GM18502 (cell line): ENCODE data around the gene CDH4.

ENCODE experiments used
- ATAC-seq: cut with Tn5 transposase; IDR thresholded peaks from one replicate; pipeline ENCODE4 v1.9.1; 2021; ENCODE audit warnings: mild to moderate bottlenecking; ENCODE audit not compliant: unreplicated experiment, poor library complexity

The CDH4 gene

DNA sequence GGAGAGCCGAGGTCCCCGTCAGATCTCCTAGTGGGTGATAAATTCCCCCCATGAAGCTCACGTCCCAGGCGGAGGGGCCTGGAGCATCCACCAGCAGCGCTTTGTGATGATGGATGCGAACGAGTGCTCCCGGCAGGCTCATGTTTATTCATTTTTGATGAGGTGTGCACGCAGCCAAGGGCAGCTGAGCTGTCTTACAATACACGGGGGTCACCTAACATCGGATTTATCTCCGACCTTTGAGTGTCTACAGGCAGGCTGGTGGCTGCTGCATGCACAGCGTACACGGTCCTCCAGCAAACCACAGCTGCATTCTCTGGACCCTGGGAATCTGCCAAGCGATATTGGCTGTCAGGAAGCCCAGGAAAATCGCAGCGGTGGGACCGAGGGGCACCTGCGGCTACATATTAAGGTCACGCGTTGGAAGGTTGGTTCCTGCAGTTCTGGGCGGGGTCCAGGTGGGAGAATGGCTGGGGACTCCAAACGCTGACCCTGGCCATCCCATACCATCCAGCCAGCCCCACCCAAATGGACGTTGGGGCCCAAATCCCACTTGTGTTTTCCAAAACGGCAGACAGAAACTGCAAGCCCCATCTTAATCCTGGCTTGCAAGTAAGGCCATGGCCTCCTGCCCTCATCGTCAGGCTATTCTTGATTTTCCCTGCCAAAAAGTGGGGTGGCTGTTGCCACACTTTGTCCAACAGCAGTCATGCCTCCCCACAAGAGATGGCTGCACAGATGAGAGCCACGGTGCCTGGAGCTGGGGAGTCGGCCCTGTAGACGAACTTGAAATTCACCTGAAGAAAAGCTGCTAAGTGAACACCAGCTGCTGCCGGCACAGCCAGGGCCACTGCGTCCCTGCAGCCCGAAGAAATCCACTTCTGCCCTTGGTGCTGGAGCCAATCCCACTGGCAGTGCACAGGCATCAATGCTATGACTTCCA lies 413.7 kb downstream of the CDH4 start:
- no peak for ATAC-seq

GRCh38 chr20:61666471-61666832 lies 414.4 kb downstream of the CDH4 start:
- ATAC-seq = no peak

DNA sequence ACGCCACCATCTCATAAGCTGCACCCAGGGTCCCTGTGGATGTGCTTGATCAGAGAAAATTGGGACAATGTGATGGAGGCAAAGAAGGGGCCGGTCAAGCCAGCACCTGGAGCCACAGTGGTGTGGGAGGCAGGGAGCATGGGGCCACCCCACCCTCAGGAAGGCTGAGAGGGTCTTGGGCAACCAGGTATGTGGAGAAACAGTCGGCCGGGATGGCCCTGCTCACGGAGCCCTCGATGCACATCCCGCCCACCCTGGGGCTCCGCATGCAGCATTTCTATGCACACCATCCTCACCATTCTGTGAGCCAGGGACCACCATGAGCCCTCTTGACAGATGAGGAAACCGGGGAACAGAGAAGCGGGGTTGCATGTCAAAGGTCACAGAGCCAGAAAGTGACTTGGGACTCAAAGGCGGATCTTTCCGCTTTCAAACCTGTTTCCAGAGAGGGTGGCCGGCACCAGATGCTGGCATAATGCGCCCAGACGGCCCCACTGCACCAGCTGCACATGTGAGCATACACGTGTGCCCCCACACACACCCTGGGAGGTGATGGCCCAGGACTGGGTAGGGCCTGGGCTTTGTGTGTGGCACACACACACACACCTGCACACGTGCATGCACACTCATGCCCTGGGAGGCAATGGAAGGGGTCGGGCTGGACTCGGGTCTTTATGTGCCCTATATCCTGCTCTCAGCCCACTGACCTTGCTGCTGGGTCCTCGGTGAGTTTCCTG lies 415.2 kb downstream of the CDH4 start:
- ATAC-seq = no peak

GRCh38 chr20:61668065-61668650 lies 416.1 kb downstream of the CDH4 start:
- ATAC-seq = no peak

- no peak for ATAC-seq
Measured at GRCh38 chr20:61668771-61669503, 416.9 kb downstream of the CDH4 start.

- ATAC-seq = no peak
Measured at GRCh38 chr20:61670274-61670673, 418.2 kb downstream of the CDH4 start.

GRCh38 chr20:61671559-61671958 lies 419.5 kb downstream of the CDH4 start:
- no peak for ATAC-seq

- ATAC-seq = no peak
Measured at GRCh38 chr20:61673152-61673847, 421.2 kb downstream of the CDH4 start.

- no peak for ATAC-seq
Measured at GRCh38 chr20:61674121-61674520, 422.1 kb downstream of the CDH4 start.

DNA sequence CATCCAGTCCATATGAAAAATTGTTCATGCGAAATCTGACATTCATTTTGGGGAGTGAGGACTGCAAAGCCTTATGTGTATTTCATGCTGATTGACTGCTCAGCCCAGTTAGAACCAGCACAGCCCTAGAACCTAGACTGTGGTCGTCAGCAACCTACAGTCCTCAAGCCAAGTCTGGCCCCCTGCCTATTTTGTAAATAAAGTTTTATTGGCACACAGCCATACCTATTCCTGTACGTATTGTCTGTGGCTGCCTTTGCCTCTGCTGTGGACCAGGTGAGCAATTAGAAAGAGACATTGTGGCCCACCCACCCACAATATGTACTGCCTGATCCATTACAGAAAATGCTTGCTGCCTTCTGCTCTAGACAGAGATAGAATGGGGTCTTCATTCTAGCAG lies 422.6 kb downstream of the CDH4 start:
- ATAC-seq = no peak

- ATAC-seq = no peak
Measured at GRCh38 chr20:61677928-61678327, 425.9 kb downstream of the CDH4 start.

- ATAC-seq = no peak
Measured at GRCh38 chr20:61678437-61678836, 426.4 kb downstream of the CDH4 start.

DNA sequence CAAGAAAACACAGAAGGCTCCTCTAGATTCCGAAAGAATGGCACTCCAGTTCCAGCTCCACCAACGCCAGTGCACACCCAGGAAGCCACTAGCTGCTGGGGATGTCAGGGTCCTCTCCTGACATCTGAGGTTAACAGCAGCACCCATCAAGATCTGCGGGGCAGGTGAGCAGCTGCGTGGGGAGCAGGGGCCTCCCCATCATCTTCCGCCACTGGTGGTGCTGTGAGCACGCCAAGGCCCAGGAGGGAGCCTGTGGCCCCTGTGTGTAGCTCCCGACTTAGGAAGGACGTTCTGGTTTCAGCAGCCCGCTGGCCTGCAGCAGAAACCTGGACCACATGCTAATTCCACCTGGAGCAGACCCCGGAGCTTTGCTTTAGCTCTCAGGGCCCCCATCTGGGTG lies 427.4 kb downstream of the CDH4 start:
- ATAC-seq = no peak

DNA sequence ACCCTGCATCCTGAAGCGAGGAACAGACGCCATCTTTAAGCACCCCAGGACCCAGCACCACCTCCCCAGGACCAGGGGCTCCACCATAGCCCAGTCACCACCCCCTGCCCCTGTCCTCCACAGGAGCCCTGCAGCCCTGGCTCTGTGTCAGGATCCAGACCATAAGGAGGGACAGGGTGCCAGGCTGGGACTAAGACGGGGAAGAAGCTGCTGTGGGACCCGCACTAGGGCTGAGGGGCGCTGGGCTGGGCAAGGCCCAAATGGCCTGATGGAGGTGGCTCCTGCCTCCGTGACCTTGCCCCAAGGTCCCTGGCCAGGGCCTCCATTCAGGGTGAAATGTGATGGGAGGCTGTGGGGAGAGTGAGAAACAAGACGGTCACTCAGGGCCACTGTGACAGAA lies 428.0 kb downstream of the CDH4 start:
- ATAC-seq = no peak

GRCh38 chr20:61682114-61682995 lies 430.3 kb downstream of the CDH4 start:
- ATAC-seq = no peak

GRCh38 chr20:61682996-61683681 lies 431.1 kb downstream of the CDH4 start:
- ATAC-seq = no peak

- no peak for ATAC-seq
Measured at GRCh38 chr20:61683721-61684120, 431.7 kb downstream of the CDH4 start.

- ATAC-seq = no peak
Measured at GRCh38 chr20:61684136-61684535, 432.1 kb downstream of the CDH4 start.
